Measurements from ENCODE around the gene DNAJC11. TPM values are rescaled to one million over a fixed set of nuclear protein-coding genes. Genes with fewer than 3 reads are reported as not detected.

The DNAJC11 gene
- total RNA-seq, 1 donor from 2014 or later, result 70.3 TPM

- H3K36me3 Mint-ChIP-seq, result no peaks in the 10 kb centered on the region
- DNase-seq (ENCODE audit: extremely low spot score, unreplicated experiment), result no peak
- H3K27me3 Mint-ChIP-seq, result peaks cover 8% of the 10 kb centered on the region
- peaks cover 19% of the 10 kb centered on the region for H3K4me1 Mint-ChIP-seq (ENCODE audit: unreplicated experiment)
- TF ChIP-seq, protein P1, sequence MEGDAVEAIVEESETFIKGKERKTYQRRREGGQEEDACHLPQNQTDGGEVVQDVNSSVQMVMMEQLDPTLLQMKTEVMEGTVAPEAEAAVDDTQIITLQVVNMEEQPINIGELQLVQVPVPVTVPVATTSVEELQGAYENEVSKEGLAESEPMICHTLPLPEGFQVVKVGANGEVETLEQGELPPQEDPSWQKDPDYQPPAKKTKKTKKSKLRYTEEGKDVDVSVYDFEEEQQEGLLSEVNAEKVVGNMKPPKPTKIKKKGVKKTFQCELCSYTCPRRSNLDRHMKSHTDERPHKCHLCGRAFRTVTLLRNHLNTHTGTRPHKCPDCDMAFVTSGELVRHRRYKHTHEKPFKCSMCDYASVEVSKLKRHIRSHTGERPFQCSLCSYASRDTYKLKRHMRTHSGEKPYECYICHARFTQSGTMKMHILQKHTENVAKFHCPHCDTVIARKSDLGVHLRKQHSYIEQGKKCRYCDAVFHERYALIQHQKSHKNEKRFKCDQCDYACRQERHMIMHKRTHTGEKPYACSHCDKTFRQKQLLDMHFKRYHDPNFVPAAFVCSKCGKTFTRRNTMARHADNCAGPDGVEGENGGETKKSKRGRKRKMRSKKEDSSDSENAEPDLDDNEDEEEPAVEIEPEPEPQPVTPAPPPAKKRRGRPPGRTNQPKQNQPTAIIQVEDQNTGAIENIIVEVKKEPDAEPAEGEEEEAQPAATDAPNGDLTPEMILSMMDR (conservative IDR thresholded peaks at IDR 0.05), result peak; percentile 65
- H3K27ac Mint-ChIP-seq, result peak overlapping the region; percentile 97
- no peaks in the 10 kb centered on the region for H3K9me3 Mint-ChIP-seq
- peak overlapping the region; percentile 85 for H3K4me3 Mint-ChIP-seq
Observed at GRCh38 chr1:6603915-6604558, 97.6 kb downstream of the DNAJC11 start.

GRCh38 chr1:6603238-6603914, 98.2 kb downstream of the DNAJC11 start:
- peaks cover 8% of the 10 kb centered on the region for H3K27me3 Mint-ChIP-seq
- no peaks in the 10 kb centered on the region for H3K36me3 Mint-ChIP-seq
- TF ChIP-seq, protein P1 (conservative IDR thresholded peaks at IDR 0.05), result no peak
- H3K27ac Mint-ChIP-seq, result peak overlapping the region; percentile 97
- DNase-seq (ENCODE audit: extremely low spot score, unreplicated experiment), result no peak
- no peaks in the 10 kb centered on the region for H3K9me3 Mint-ChIP-seq
- H3K4me1 Mint-ChIP-seq (ENCODE audit: unreplicated experiment), result peaks cover 19% of the 10 kb centered on the region
- peak overlapping the region; percentile 85 for H3K4me3 Mint-ChIP-seq

- Mint-ChIP-seq H3K27me3 (peaks cover 8% of the 10 kb centered on the region), H3K4me1 (ENCODE audit: unreplicated experiment) (peaks cover 19% of the 10 kb centered on the region), H3K36me3 (no peaks in the 10 kb centered on the region), H3K4me3 (peak within 1 kb of the TSS; percentile 94), H3K27ac (peak within 1 kb of the TSS; percentile 97), H3K9me3 (no peaks in the 10 kb centered on the region)
- TF ChIP-seq, protein P1 (conservative IDR thresholded peaks at IDR 0.05), result no peak
- DNase-seq (ENCODE audit: extremely low spot score, unreplicated experiment), result peak; percentile 85
Observed at GRCh38 chr1:6602669-6603237, 98.9 kb downstream of the DNAJC11 start, which contains the start of gene KLHL21. KLHL21 (minus strand) TSS chr1:6602869; CDS start chr1:6602817, 52 bp downstream.

DNA sequence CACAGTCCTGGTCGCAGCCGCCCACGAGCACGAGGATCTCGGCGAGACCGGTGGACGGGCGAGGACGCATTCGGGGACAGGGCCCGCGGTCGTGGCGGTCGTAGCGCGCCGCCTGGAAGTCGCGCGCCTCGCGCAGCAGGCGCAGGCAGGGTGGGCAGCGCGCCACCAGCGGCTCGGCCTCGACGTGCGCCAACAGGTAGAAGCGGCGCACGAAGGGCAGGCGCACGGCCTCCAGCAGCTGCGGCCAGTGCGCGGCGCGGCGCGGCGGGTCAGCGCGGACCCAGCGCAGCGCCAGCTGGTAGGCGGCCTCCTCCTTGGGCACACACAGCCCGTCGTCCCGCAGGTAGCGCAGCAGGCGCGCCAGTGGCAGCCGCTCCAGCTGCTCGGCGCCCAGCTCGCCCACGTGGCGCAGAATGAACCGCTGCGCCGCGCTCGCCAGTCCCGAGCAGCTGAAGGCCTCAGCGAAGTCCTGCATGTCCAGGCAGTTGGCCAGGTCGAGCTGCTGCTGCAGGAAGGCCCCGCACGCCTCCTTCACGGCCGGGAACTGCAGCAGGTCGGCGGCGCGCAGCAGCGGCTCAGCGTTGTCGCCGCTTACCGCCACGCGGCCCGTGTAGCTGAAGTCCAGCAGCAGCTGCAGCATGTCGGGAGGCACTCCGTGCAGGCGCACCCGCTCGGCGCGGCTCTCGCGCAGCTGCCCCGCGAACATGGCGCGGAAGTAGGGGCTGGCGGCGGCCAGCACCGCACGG, 99.5 kb downstream of the DNAJC11 start:
- Mint-ChIP-seq H3K27ac (peak overlapping the region; percentile 72), H3K9me3 (no peaks in the 10 kb centered on the region), H3K4me1 (ENCODE audit: unreplicated experiment) (peaks cover 19% of the 10 kb centered on the region), H3K4me3 (peak overlapping the region; percentile 94), H3K36me3 (no peaks in the 10 kb centered on the region), H3K27me3 (peaks cover 8% of the 10 kb centered on the region)
- no peak for DNase-seq (ENCODE audit: extremely low spot score, unreplicated experiment)
- TF ChIP-seq, protein P1 (conservative IDR thresholded peaks at IDR 0.05), result peak; percentile 14

- DNase-seq (ENCODE audit: extremely low spot score, unreplicated experiment), result no peak
- TF ChIP-seq, protein P1 (conservative IDR thresholded peaks at IDR 0.05), result peak; percentile 6
- peak overlapping the region; percentile 94 for H3K4me3 Mint-ChIP-seq
- no peaks in the 10 kb centered on the region for H3K9me3 Mint-ChIP-seq
- H3K4me1 Mint-ChIP-seq (ENCODE audit: unreplicated experiment), result peaks cover 22% of the 10 kb centered on the region
- peak overlapping the region; percentile 91 for H3K27ac Mint-ChIP-seq
- H3K27me3 Mint-ChIP-seq, result peaks cover 8% of the 10 kb centered on the region
- no peaks in the 10 kb centered on the region for H3K36me3 Mint-ChIP-seq
Observed at GRCh38 chr1:6601049-6601922, 100.3 kb downstream of the DNAJC11 start.

Measured in type B pancreatic cell (in vitro differentiated cells).